CD14-positive monocyte (primary cell): ENCODE results near the gene C5orf15. TPM values are rescaled to one million over a fixed set of nuclear protein-coding genes. Genes with fewer than 3 reads are reported as not detected.

ENCODE experiments used
- DNase-seq, 3 donors: peaks; one replicate each; pipeline ENCODE4 v3.0.0-alpha.2; 2011 to 2022
- H2AFZ ChIP-seq: 2 replicates; pipeline ENCODE4 v1.6.0; 2012; ENCODE audit warnings: mild to moderate bottlenecking, low read depth, low read length, inconsistent platforms; ENCODE audit not compliant: insufficient read depth, poor library complexity, severe bottlenecking
- H3K27ac ChIP-seq, 2 donors: 1 replicate in 1 of 2; 2 replicates in 1 of 2; pipeline ENCODE4 v1.5.1; 2012 to 2013; ENCODE audit warnings: low read length in 2 of 2, control low read depth in 1 of 2, inconsistent platforms in 1 of 2, low read depth in 1 of 2, mild to moderate bottlenecking in 1 of 2
- H3K27me3 ChIP-seq, 2 donors: one replicate each; pipeline versions ENCODE4 v1.6.0 to v1.6.1; 2011 to 2013; ENCODE audit warnings: low read length in 2 of 2; ENCODE audit not compliant: control insufficient read depth in 2 of 2, insufficient read depth in 2 of 2
- H3K36me3 ChIP-seq, 2 donors: replicated peaks in 1 of 2; 1 replicate in 1 of 2; 2 replicates in 1 of 2; pipeline versions ENCODE4 v1.5.1 to v1.6.1; 2012 to 2013; ENCODE audit warnings: low read length in 2 of 2, control low read depth in 1 of 2, inconsistent platforms in 1 of 2, mild to moderate bottlenecking in 1 of 2; ENCODE audit not compliant: insufficient read depth in 2 of 2, control insufficient read depth in 1 of 2
- H3K4me1 ChIP-seq, 2 donors: 1 replicate in 1 of 2; 2 replicates in 1 of 2; pipeline versions ENCODE4 v1.5.1 to v1.6.1; 2012 to 2013; ENCODE audit warnings: low read length in 2 of 2, control low read depth in 1 of 2, inconsistent platforms in 1 of 2, mild to moderate bottlenecking in 1 of 2, moderate library complexity in 1 of 2; ENCODE audit not compliant: insufficient read depth in 2 of 2, control insufficient read depth in 1 of 2
- H3K4me2 ChIP-seq: replicated peaks from 2 replicates; pipeline ENCODE3; 2012; ENCODE audit warnings: low read length, moderate library complexity, mild to moderate bottlenecking; ENCODE audit not compliant: poor library complexity, severe bottlenecking; ENCODE audit errors: extremely low read depth
- H3K4me3 ChIP-seq, 3 experiments: fragments of 200-600 bp in 1 of 3; sonication (generic) in 1 of 3; replicated peaks in 1 of 3; 1 replicate in 2 of 3; 2 replicates in 1 of 3; pipeline ENCODE4 v1.5.1; 2011 to 2013; ENCODE audit warnings: low read length in 3 of 3, mild to moderate bottlenecking in 3 of 3, control low read depth in 2 of 3, low read depth in 2 of 3, inconsistent platforms in 1 of 3, moderate library complexity in 1 of 3
- H3K79me2 ChIP-seq: 2 replicates; pipeline ENCODE4 v1.6.0; 2012; ENCODE audit warnings: mild to moderate bottlenecking, control low read depth, inconsistent platforms, low read length, moderate library complexity; ENCODE audit not compliant: insufficient read depth
- H3K9ac ChIP-seq: 2 replicates; pipeline ENCODE4 v1.6.0; 2017; ENCODE audit warnings: low read length, mild to moderate bottlenecking; ENCODE audit not compliant: insufficient read depth, poor library complexity, severe bottlenecking
- H3K9me3 ChIP-seq, 2 donors: replicated peaks in 1 of 2; 1 replicate in 1 of 2; 2 replicates in 1 of 2; pipeline versions ENCODE4 v1.5.1 to v1.6.1; 2012 to 2013; ENCODE audit warnings: low read length in 2 of 2, control low read depth in 1 of 2; ENCODE audit not compliant: control insufficient read depth in 1 of 2, insufficient read depth in 1 of 2
- H4K20me1 ChIP-seq: 2 replicates; pipeline ENCODE4 v1.6.0; 2012; ENCODE audit warnings: mild to moderate bottlenecking, low read length, control low read depth, moderate library complexity; ENCODE audit not compliant: insufficient read depth
- H3K27ac Mint-ChIP-seq, 7 donors: one replicate each; pipeline ENCODE4 v1.8.0; 2020; ENCODE audit warnings: mild to moderate bottlenecking in 7 of 7, mixed read lengths in 7 of 7, moderate library complexity in 6 of 7, inconsistent platforms in 2 of 7
- H3K27me3 Mint-ChIP-seq, 3 donors: one replicate each; pipeline ENCODE4 v1.8.0; 2021 to 2022; ENCODE audit warnings: low read depth in 3 of 3, mild to moderate bottlenecking in 3 of 3, mixed read lengths in 3 of 3, moderate library complexity in 3 of 3, inconsistent platforms in 1 of 3
- H3K36me3 Mint-ChIP-seq, 2 donors: one replicate each; pipeline ENCODE4 v1.8.0; 2020; ENCODE audit warnings: mixed read lengths in 2 of 2, inconsistent platforms in 1 of 2, mild to moderate bottlenecking in 1 of 2
- H3K4me1 Mint-ChIP-seq: one replicate; pipeline ENCODE4 v1.8.0; 2020; ENCODE audit warnings: mild to moderate bottlenecking, mixed read lengths
- H3K4me3 Mint-ChIP-seq, 2 donors: one replicate each; pipeline ENCODE4 v1.8.0; 2020; ENCODE audit warnings: mild to moderate bottlenecking in 2 of 2, mixed read lengths in 2 of 2, moderate library complexity in 1 of 2
- H3K9me3 Mint-ChIP-seq, 7 donors: one replicate each; pipeline ENCODE4 v1.8.0; 2020 to 2022; ENCODE audit warnings: mixed read lengths in 7 of 7, mild to moderate bottlenecking in 6 of 7, moderate library complexity in 6 of 7, inconsistent platforms in 2 of 7
- CTCF ChIP-seq: fragments of 200-600 bp; IDR thresholded peaks from one replicate; pipeline ENCODE4 v1.8.0; 2022; ENCODE audit warnings: antibody characterized with exemption, mild to moderate bottlenecking
- WGBS: methylation state at CpG from one replicate; pipeline ENCODE4 v1.1.5; 2013; ENCODE audit warnings: missing lambda C conversion rate; ENCODE audit not compliant: insufficient coverage; 5-methylcytosine and 5-hydroxymethylcytosine counted together
- intact Hi-C, 2 donors: fragments of 100-400 bp; cut with micrococcal nuclease; formaldehyde crosslinking; loops; one replicate each; pipeline versions ENCODE4 v1.15.0 to v1.15.1; 2023
- polyA plus RNA-seq, 3 donors: library from polyadenylated mRNA; depleted of rRNA in 1 of 3; unstranded in 2 of 3; stranded (reverse) in 1 of 3; fragments of 300-500 nt in 2 of 3; fragments of >200 nt in 1 of 3; fragmentation: Illumina TruSeq in 2 of 3; gene quantifications; 1 replicate in 2 of 3; 2 replicates in 1 of 3; pipeline ENCODE4 v1.2.3, GENCODE V29; 2012 to 2021

C5orf15 gene
- polyA plus RNA-seq, 3 donors: 38.0 to 59.2 (median 46.9) TPM

GRCh38 chr5:133942614-133943474, 25.6 kb downstream of the C5orf15 start:
- 64% methylated on average over 6 of the region's 11 CpGs for WGBS
- intact Hi-C loops: no loop called here
- Mint-ChIP-seq H3K4me3 (no peak overlapping the region), H3K4me1 (peaks cover 4% of the 10 kb centered on the region), H3K36me3 (no peaks in the 10 kb centered on the region), H3K9me3 (peaks cover 2 to 5% (median 2%) of the 10 kb centered on the region in 7 donors), H3K27me3 (peaks cover 1 to 12% (median 1%) of the 10 kb centered on the region in 3 donors), H3K27ac (no peak overlapping the region)
- no peaks in the 10 kb centered on the region for H4K20me1 ChIP-seq
- no peaks in the 10 kb centered on the region for H3K4me1 ChIP-seq
- H3K27ac ChIP-seq: no peak overlapping the region
- no peaks in the 10 kb centered on the region for H3K27me3 ChIP-seq
- no peak overlapping the region for H3K4me2 ChIP-seq
- no peak overlapping the region for H3K9ac ChIP-seq
- no peak overlapping the region for H2AFZ ChIP-seq
- TF ChIP-seq CTCF: no peak
- H3K79me2 ChIP-seq: no peaks in the 10 kb centered on the region
- no peaks in the 10 kb centered on the region for H3K9me3 ChIP-seq
- no peak overlapping the region for H3K4me3 ChIP-seq
- DNase-seq: no peak
- H3K36me3 ChIP-seq: no peaks in the 10 kb centered on the region

- H3K79me2 ChIP-seq: no peaks in the 10 kb centered on the region
- TF ChIP-seq CTCF: no peak
- Mint-ChIP-seq H3K4me3 (no peak overlapping the region), H3K4me1 (peaks cover 4% of the 10 kb centered on the region), H3K27me3 (peaks cover 1 to 12% (median 1%) of the 10 kb centered on the region in 3 donors), H3K9me3 (peaks cover 2 to 6% (median 3%) of the 10 kb centered on the region in 7 donors), H3K36me3 (no peaks in the 10 kb centered on the region), H3K27ac (no peak overlapping the region)
- no peak overlapping the region for H3K27ac ChIP-seq
- no peak for DNase-seq
- no peak overlapping the region for H3K4me3 ChIP-seq
- H3K4me1 ChIP-seq: no peaks in the 10 kb centered on the region
- H4K20me1 ChIP-seq: no peaks in the 10 kb centered on the region
- no peak overlapping the region for H2AFZ ChIP-seq
- 80% methylated on average over 1 of the region's 8 CpGs for WGBS
- intact Hi-C loops: no loop called here
- no peak overlapping the region for H3K4me2 ChIP-seq
- H3K9ac ChIP-seq: no peak overlapping the region
- no peaks in the 10 kb centered on the region for H3K27me3 ChIP-seq
- no peaks in the 10 kb centered on the region for H3K36me3 ChIP-seq
- no peaks in the 10 kb centered on the region for H3K9me3 ChIP-seq
Measured at GRCh38 chr5:133941456-133942196, 26.8 kb downstream of the C5orf15 start.
